ENCODE measurements around the gene CYP19A1. TPM values are rescaled to one million over a fixed set of nuclear protein-coding genes. Genes with fewer than 3 reads are reported as not detected.

Gene CYP19A1
- total and polyA plus RNA-seq, 10 of the 15 experiments (the other 5 are each of a cell fraction or from before 2014, with no cell fraction given): 0.08 to 1.8 (median 0.70) TPM

DNA sequence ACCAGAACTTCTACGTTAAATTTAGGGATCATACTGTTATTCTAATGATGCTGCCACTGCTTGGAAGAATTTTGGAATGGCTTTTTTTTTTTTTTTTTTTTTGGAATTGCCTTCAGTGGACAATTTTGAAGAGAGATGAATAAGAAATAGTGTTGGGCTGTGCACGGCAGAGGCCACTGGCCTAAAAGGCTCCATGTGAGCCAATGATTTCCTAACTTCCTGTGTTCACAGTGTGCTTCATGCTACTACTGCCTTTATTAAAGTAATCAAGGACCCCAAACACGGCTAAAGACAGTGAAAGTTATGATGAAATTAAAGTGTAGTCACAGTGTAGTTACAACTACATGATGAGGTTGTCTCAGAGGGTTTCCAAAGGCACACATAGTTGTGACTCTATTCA is 142.9 kb downstream of the CYP19A1 start (continued):
- TF ChIP-seq, protein P1, sequence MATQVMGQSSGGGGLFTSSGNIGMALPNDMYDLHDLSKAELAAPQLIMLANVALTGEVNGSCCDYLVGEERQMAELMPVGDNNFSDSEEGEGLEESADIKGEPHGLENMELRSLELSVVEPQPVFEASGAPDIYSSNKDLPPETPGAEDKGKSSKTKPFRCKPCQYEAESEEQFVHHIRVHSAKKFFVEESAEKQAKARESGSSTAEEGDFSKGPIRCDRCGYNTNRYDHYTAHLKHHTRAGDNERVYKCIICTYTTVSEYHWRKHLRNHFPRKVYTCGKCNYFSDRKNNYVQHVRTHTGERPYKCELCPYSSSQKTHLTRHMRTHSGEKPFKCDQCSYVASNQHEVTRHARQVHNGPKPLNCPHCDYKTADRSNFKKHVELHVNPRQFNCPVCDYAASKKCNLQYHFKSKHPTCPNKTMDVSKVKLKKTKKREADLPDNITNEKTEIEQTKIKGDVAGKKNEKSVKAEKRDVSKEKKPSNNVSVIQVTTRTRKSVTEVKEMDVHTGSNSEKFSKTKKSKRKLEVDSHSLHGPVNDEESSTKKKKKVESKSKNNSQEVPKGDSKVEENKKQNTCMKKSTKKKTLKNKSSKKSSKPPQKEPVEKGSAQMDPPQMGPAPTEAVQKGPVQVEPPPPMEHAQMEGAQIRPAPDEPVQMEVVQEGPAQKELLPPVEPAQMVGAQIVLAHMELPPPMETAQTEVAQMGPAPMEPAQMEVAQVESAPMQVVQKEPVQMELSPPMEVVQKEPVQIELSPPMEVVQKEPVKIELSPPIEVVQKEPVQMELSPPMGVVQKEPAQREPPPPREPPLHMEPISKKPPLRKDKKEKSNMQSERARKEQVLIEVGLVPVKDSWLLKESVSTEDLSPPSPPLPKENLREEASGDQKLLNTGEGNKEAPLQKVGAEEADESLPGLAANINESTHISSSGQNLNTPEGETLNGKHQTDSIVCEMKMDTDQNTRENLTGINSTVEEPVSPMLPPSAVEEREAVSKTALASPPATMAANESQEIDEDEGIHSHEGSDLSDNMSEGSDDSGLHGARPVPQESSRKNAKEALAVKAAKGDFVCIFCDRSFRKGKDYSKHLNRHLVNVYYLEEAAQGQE (IDR thresholded peaks at IDR 0.05; ENCODE audit: low read depth, low read length): no peak
- TF ChIP-seq PAX8 (IDR thresholded peaks at IDR 0.05) (no peak), IKZF2 (IDR thresholded peaks at IDR 0.05) (no peak), SRF (IDR thresholded peaks at IDR 0.05; ENCODE audit: low read depth in 2 of 2, low read length in 2 of 2) (no peak), ZNF24 (IDR thresholded peaks at IDR 0.05) (no peak), HDGF (IDR thresholded peaks at IDR 0.05) (no peak)
- TF ChIP-seq, protein P2, sequence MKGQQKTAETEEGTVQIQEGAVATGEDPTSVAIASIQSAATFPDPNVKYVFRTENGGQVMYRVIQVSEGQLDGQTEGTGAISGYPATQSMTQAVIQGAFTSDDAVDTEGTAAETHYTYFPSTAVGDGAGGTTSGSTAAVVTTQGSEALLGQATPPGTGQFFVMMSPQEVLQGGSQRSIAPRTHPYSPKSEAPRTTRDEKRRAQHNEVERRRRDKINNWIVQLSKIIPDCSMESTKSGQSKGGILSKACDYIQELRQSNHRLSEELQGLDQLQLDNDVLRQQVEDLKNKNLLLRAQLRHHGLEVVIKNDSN (IDR thresholded peaks at IDR 0.05; ENCODE audit: borderline replicate concordance, extremely low read length, insufficient read depth, low read depth, low read length): no peak

DNA sequence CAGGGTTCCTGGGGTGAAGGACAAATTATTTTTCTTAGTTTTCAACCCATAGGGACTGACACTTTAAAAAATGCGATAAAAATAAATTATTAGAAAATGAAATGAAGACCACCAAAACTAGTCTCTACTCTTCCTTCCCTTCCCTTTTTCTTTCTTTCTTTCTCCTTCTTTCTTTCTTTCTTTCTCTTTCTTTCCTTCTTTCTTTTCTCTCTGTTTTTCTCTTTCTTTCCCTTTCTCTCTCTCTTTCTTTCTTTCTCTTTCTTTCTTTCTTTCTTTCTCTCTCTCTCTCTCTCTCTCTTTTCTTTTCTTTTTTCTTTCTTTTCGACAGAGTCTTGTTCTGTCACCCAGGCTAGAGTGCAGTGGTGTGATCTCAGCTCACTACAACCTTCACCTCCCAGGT is 144.4 kb downstream of the CYP19A1 start:
- Histone ChIP-seq H3K9me3 (replicated peaks; ENCODE audit: control insufficient read depth, insufficient read depth, low read length) (no peaks in the 10 kb centered on the region), H3K9ac (ENCODE audit: control insufficient read depth, insufficient read depth, low read length) (no peak overlapping the region), H3K79me2 (ENCODE audit: control insufficient read depth, insufficient read depth, low read length) (no peaks in the 10 kb centered on the region), H3K27ac (ENCODE audit: control insufficient read depth, insufficient read depth) (no peak overlapping the region), H3K36me3 (ENCODE audit: control insufficient read depth in 2 of 2, insufficient read depth in 2 of 2, low read length in 1 of 2) (no peaks in the 10 kb centered on the region), H2AFZ (ENCODE audit: control insufficient read depth, low read depth, low read length) (no peak overlapping the region), H3K4me1 (ENCODE audit: control insufficient read depth, insufficient read depth, low read length) (no peaks in the 10 kb centered on the region), H3K27me3 (replicated peaks in 1 of 2; ENCODE audit: control insufficient read depth in 2 of 2, insufficient read depth in 2 of 2, low read length in 1 of 2) (no peaks in the 10 kb centered on the region; a peak in 2 of 4 replicates), H4K20me1 (ENCODE audit: control insufficient read depth, insufficient read depth) (no peaks in the 10 kb centered on the region), H3K4me3 (no peak overlapping the region), H3K4me2 (ENCODE audit: control insufficient read depth, insufficient read depth) (no peak overlapping the region)
- in situ Hi-C loops (cut with MboI) (no loop called here), intact Hi-C loops (cut with micrococcal nuclease; ENCODE audit: unreplicated experiment) (no loop called here)
- 20% methylated on average over 2 of the region's 2 CpGs for WGBS (ENCODE audit: insufficient coverage, insufficient replicate concordance, low lambda C conversion rate, missing lambda C conversion rate)
- ChIA-PET POLR2A (no interaction called here), SMC1A (ENCODE audit: uncharacterized antibody, unreplicated experiment) (interaction anchor here (2.8 kb wide), 2 partner anchors 31 to 88 kb away, joined by 12 to 28 read pairs; no protein-coding TSS in a partner anchor), CTCF (interaction anchor here (1.0 to 9.4 kb wide), 11 partner anchors 10 to 284 kb away, joined by 3 to 102 read pairs (median 6); no protein-coding TSS in a partner anchor), RAD21 (ENCODE audit: unreplicated experiment) (interaction anchor here (0.7 to 2.8 kb wide), 6 partner anchors 11 to 1958 kb away, joined by 3 to 39 read pairs (median 4); no protein-coding TSS in a partner anchor)
- DNase-seq (ENCODE audit: low read depth, low spot score) (no peak), ATAC-seq (no peak), FAIRE-seq (no peak)
- no peak for TF ChIP-seq BMI1 (IDR thresholded peaks at IDR 0.05; ENCODE audit: borderline replicate concordance)
- no peak for TF ChIP-seq JUNB (IDR thresholded peaks at IDR 0.05)
- TF ChIP-seq ZNF274 (IDR thresholded peaks at IDR 0.05; ENCODE audit: insufficient read depth, insufficient read length): no peak
- TF ChIP-seq RBBP5 (conservative IDR thresholded peaks at IDR 0.05): no peak
- TF ChIP-seq FOXK2 (IDR thresholded peaks at IDR 0.05): no peak
- TF ChIP-seq HDAC2 (IDR thresholded peaks at IDR 0.05): no peak
- TF ChIP-seq KAT2A (conservative IDR thresholded peaks at IDR 0.05; ENCODE audit: control insufficient read depth, low read depth, low read length): no peak
- no TSS peak for BruUV-seq (replicated peaks)
